Activated T-cell treated with anti-CD3 and anti-CD28 coated beads, Interleukin-2, amount 50 U/mL, for 1 hour (primary cell): ENCODE results near the gene GGNBP2.

Experiments
- DNase-seq: peaks from one replicate; pipeline ENCODE4 v3.0.0-alpha.2; 2020

GGNBP2 gene

GRCh38 chr17:36566081-36566480 is 21.4 kb downstream of the GGNBP2 start:
- DNase-seq = no peak

GRCh38 chr17:36575028-36575427 is 30.3 kb downstream of the GGNBP2 start:
- DNase-seq = no peak

GRCh38 chr17:36576793-36577192 is 32.1 kb downstream of the GGNBP2 start:
- DNase-seq = no peak

GRCh38 chr17:36578671-36579070 is 34.0 kb downstream of the GGNBP2 start:
- no peak for DNase-seq

GRCh38 chr17:36583787-36584186 is 39.1 kb downstream of the GGNBP2 start:
- DNase-seq = no peak

DNA sequence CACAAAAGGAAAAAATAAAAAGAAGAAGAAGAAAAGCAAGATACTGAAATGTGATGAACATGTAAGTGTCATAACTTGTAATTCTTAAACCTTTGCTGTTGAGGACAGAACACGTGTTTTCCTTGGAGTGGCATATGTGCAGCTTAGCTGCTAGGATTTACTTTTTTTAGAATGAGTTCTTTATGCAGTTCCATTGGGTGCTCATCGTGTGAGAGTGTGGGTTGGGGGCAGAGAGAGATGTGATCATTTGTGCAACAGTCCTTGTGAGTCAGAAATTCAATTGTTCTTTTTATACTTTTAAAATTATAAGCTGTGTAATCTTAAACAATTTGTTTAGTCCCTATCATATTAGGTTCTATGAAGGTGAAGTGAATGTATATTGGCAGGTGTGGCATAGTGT is 41.4 kb downstream of the GGNBP2 start:
- DNase-seq = no peak

DNA sequence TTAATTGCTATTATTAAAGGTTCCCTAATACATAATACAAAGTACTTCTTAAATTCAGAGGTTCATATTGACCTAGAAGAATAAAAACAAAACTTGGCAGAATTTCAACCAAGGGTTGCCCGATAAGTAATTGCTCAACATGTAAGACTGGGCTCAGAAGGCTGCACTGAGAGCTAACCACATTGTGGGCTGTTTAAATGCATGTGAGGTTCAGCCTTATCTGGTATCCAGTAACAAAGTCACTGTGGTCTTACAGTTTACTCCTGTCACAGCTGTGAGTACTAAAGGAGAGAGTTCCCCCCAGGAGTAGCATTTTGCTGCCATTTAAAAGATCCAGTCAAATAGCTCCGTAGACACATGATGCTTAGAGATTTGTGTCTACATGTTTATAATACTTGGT is 45.4 kb downstream of the GGNBP2 start:
- DNase-seq = no peak

DNA sequence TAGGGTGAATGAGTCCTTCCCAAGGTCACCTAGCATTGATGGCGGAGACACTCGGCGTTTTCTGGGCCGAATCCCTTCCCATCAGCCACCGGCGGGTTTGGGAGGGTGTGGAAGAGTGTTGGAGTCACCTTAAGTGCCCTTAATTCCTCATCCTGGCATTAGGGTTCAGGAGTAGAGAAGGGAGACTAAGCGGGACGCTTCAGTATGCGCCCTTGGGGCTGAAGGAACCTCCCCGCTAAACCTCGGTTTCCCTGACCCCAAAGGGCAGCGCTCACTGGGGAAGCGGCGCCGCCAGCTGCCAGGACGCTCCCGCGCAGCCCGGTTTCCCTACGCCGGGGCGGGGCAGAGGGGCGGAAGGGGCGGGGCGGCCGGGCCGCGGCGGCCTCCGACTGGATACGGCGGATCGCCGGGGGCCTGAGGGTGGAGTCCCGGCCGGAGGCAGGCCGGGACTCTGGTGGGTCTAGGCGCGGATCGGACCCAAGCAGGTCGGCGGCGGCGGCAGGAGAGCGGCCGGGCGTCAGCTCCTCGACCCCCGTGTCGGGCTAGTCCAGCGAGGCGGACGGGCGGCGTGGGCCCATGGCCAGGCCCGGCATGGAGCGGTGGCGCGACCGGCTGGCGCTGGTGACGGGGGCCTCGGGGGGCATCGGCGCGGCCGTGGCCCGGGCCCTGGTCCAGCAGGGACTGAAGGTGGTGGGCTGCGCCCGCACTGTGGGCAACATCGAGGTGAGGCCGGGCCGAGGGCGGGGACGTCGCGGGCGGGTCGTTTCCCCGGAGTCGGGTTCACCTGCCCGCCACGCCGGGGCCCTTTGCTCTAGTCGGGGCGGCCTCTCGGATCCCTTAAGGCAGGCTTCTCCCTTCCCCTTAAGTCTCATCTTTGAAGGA is 47.0 kb downstream of the GGNBP2 start, which contains the start of gene DHRS11:
DHRS11 (plus strand) TSS at position 446 of the 882 bp plus-strand sequence; CDS start at position 577, 131 bp downstream.
- peak; percentile 82 for DNase-seq

DNA sequence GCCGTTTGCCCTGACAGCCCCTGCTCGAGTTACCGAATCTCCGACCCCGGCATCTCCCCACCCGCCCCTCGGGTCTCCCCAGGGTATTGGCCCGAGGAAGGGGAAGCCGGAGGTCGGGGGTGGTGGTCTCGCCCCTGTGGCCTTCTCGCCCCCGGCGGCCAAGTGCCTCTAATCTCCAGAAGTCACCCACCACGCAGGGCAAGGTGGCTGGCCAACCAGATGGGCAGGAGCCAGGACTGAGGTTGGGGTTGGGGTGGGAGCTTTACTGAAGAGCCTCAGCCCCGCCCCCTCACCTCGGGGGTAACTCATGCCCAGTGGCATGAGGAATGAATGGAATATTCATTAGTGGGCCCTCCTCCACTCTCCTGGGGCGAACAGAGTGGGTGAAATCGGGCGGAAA is 47.6 kb downstream of the GGNBP2 start:
- DNase-seq = no peak

DNA sequence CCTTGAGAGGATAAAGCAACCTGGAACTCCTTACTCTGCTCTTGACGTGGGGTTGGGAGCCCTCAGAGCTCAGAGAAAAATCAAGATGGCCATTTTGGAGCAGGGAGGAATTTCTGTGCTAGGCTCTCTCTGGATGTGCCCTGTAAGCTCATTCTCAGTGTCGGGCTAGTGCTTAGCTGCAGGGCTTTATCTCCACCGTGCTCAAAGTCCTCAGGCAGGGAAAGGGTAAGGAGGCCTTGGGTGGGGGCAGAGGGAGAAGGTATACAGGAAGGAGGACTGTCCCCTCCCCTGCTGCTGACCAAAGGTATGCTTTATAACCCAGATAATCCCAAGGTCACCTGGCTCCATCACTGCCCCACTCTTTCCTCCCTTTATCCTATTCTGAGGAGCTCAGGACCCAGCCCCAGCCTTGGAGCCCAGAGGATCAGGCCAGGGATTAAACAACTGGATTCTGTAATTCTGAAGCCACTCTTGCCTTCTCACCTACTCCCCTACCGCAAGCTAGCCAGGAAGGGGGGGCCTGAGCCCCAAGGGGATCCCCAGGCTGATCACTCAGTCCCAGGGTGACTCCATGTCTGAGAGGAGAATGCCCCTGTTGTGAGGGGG is 48.1 kb downstream of the GGNBP2 start:
- no peak for DNase-seq

DNA sequence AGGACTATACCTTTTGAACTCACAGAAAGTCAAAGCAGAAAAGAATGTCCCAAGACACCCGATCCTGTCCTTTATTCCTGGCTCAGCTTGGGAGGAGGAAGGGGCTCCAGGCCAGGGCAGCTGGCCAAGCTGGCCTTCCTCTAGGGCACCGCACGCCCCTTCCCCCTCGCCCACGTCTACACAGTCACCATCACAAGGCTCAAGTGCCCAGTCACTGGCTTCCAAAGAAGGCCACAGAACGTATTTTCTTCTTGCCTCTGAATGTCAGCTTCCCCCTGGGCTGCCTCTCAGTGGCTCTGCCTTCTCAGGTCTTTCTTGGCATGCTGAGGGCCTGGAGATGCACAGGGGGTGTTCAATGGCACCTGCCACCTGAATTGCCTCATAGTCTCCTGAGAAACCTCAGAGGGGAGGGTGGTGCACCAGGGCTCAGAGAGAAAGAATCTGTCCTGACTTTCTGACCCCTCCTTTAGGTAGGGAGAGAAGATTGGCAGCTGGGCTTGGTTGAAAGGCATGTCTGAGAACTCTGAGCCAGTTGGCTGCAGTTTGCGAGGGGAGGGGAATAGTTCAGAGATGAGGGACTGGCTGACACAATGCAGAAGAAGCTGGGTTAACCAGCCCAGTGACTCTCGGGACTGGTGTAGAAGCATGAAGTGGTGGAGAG is 49.1 kb downstream of the GGNBP2 start:
- DNase-seq = no peak

DNA sequence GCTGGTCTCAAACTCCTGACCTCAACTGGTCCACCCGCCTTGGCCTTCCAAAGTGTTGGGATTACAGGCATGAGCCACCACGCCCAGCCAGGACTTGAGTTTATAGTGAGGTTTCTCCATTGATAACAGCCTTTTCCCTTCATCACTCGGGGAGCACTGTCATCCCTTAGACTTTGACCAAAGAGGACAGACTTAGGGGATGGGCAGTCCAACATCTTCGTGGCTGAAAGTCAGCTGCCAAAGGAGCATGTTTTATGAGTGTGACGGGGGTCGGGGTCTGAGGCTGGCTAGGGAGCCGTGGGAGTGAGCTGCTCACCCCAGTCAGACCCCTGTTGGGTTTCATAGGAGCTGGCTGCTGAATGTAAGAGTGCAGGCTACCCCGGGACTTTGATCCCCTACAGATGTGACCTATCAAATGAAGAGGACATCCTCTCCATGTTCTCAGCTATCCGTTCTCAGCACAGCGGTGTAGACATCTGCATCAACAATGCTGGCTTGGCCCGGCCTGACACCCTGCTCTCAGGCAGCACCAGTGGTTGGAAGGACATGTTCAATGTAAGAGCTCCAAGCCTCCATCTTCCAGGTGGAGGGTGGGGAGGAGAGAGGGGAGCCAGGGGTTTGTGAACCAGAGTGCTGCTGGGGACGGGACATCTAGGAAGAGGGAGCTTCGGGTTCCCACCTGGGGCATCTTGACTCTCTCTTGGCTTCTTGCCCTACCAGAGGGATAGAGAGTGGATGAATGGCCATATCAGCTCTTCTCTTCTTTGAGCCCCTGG is 50.1 kb downstream of the GGNBP2 start:
- no peak for DNase-seq

- no peak for DNase-seq
These were observed 52.5 kb downstream of the GGNBP2 start for GRCh38 chr17:36597226-36597625.

- DNase-seq = no peak
These were observed 53.4 kb downstream of the GGNBP2 start for GRCh38 chr17:36597866-36598777.

DNA sequence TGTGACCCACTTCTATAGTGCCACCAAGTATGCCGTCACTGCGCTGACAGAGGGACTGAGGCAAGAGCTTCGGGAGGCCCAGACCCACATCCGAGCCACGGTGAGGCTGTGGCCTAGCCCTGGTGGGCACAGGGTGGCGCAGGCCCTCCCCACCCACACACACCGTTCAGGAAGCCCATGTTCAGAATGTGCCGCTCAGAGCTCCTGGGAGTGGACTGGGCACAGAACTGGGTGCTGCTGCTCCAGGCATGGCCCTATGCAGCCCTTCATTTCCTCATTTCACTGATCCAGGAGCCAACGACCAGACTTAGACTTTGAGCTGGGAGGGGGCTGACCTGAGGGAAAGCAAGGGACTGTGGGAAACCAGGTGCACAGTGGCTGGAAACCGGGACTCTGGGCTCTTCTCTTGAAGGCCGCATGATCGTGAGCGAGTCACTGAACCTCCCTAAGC is 54.3 kb downstream of the GGNBP2 start:
- DNase-seq = no peak

- no peak for DNase-seq
These were observed 55.0 kb downstream of the GGNBP2 start for GRCh38 chr17:36599546-36600250.

GRCh38 chr17:36600465-36600864 is 55.7 kb downstream of the GGNBP2 start:
- no peak for DNase-seq

- no peak for DNase-seq
These were observed 56.2 kb downstream of the GGNBP2 start for GRCh38 chr17:36600936-36601302.

GRCh38 chr17:36601303-36602029 is 56.7 kb downstream of the GGNBP2 start, which contains the start of gene MRM1:
Gene MRM1 (plus strand): TSS chr17:36601583. CDS start chr17:36601811, 228 bp downstream.
- DNase-seq = peak; percentile 91

GRCh38 chr17:36602030-36602748 is 57.5 kb downstream of the GGNBP2 start:
- peak; percentile 34 for DNase-seq
